OCI-LY7 (cell line): Measurements from ENCODE around the gene ELP4. TPM values are rescaled to one million over a fixed set of nuclear protein-coding genes. Genes with fewer than 3 reads are reported as not detected.

Experiments used
- BruUV-seq: library from RNA; stranded (reverse); fragments of 400-500 nt; replicated peaks from 2 replicates; lab custom pipeline; 2021; lab: Mats Ljungman, UMichigan
- CTCF ChIA-PET: fragments of 300-600 bp; sonication (Branson Sonifier 250); formaldehyde crosslinking; loops from one replicate; lab custom pipeline; 2022; ENCODE audit warnings: antibody characterized with exemption; ENCODE audit not compliant: unreplicated experiment; lab: Charles Lee
- POLR2A ChIA-PET: fragments of 300-600 bp; sonication (Branson Sonifier 250); formaldehyde crosslinking; loops from one replicate; lab custom pipeline; 2022; ENCODE audit warnings: antibody characterized with exemption; lab: Charles Lee
- DNase-seq: peaks from one replicate; pipeline ENCODE4 v3.0.0-alpha.2; 2015; ENCODE audit warnings: low spot score
- H2AFZ ChIP-seq: fragments of 200-600 bp; sonication (generic), shearing (Covaris generic); 2 replicates; pipeline ENCODE4 v1.6.1; 2014; ENCODE audit warnings: mild to moderate bottlenecking, antibody characterized with exemption, low read length, moderate library complexity
- H3K27ac ChIP-seq: fragments of 200-600 bp; sonication (generic); 2 replicates; pipeline ENCODE4 v1.5.1; 2014; ENCODE audit warnings: mixed run types, low read depth, mild to moderate bottlenecking, moderate library complexity, low read length, inconsistent platforms; ENCODE audit not compliant: poor library complexity, severe bottlenecking
- H3K36me3 ChIP-seq: fragments of 200-600 bp; sonication (generic); 2 replicates; pipeline ENCODE4 v1.6.1; 2014; ENCODE audit warnings: mild to moderate bottlenecking, antibody characterized with exemption, low read length, moderate library complexity, mixed read lengths; ENCODE audit not compliant: insufficient read depth
- H3K4me1 ChIP-seq: fragments of 200-600 bp; sonication (generic); 2 replicates; pipeline ENCODE4 v1.5.1; 2014; ENCODE audit warnings: mild to moderate bottlenecking, low read length; ENCODE audit not compliant: insufficient read depth, poor library complexity, severe bottlenecking
- H3K4me2 ChIP-seq: fragments of 200-600 bp; sonication (generic); 2 replicates; pipeline ENCODE4 v1.6.1; 2014; ENCODE audit warnings: mild to moderate bottlenecking, low read length
- H3K4me3 ChIP-seq: fragments of 200-600 bp; sonication (generic); 2 replicates; pipeline ENCODE4 v1.5.1; 2014; ENCODE audit warnings: mild to moderate bottlenecking, low read depth, low read length; ENCODE audit not compliant: poor library complexity, severe bottlenecking
- H3K79me2 ChIP-seq: fragments of 200-600 bp; sonication (generic); 2 replicates; pipeline ENCODE4 v1.6.1; 2016; ENCODE audit warnings: low read depth, mild to moderate bottlenecking, low read length, moderate library complexity, mixed read lengths; ENCODE audit not compliant: insufficient read depth
- H3K9me2 ChIP-seq: fragments of 200-600 bp; sonication (generic); 2 replicates; pipeline ENCODE4 v1.6.1; 2016; ENCODE audit warnings: mild to moderate bottlenecking, low read length, mixed read lengths; ENCODE audit not compliant: insufficient read depth
- H3K9me3 ChIP-seq: fragments of 200-600 bp; sonication (generic); 2 replicates; pipeline ENCODE4 v1.6.1; 2014; ENCODE audit warnings: mild to moderate bottlenecking, mixed run types, low read length, mixed read lengths
- H4K20me1 ChIP-seq: fragments of 200-600 bp; sonication (generic); 2 replicates; pipeline ENCODE4 v1.6.1; 2014; ENCODE audit warnings: mild to moderate bottlenecking, antibody characterized with exemption, low read length, moderate library complexity, mixed read lengths; ENCODE audit not compliant: insufficient read depth
- EZH2phosphoT487 ChIP-seq: fragments of 200-600 bp; sonication (generic); IDR thresholded peaks from 2 replicates; pipeline ENCODE4 v1.6.1; 2018; ENCODE audit warnings: low read depth, borderline replicate concordance, mild to moderate bottlenecking, mixed run types, antibody characterized with exemption, low read length, moderate library complexity, mixed read lengths
- intact Hi-C: fragments of 100-400 bp; cut with micrococcal nuclease; formaldehyde crosslinking; loops from one replicate; pipeline ENCODE4 v1.10.0; 2022; ENCODE audit not compliant: unreplicated experiment
- total RNA-seq, 2 experiments: library from RNA; depleted of rRNA in 1 of 2; stranded (reverse); fragments of >200 nt in 1 of 2; shearing (Covaris generic) in 1 of 2; gene quantifications; 2 replicates each; pipeline ENCODE4 v1.2.3, GENCODE V29; 2014 to 2022
- TF ChIP-seq, protein P1 (sequence below): fragments of 200-600 bp; sonication (generic); conservative IDR thresholded peaks from 2 replicates; pipeline ENCODE4 v1.5.1; 2014; ENCODE audit warnings: mild to moderate bottlenecking, antibody characterized with exemption, low read length, moderate library complexity, mixed read lengths

The ELP4 gene
- total RNA-seq, 2 experiments from 2014 or later, result 27.6 to 32.7 TPM

- no peaks in the 10 kb centered on the region for H3K36me3 ChIP-seq
- H3K9me3 ChIP-seq, result no peaks in the 10 kb centered on the region
- no peak overlapping the region for H3K4me2 ChIP-seq
- intact Hi-C loops, result no loop called here
- no peaks in the 10 kb centered on the region for H3K79me2 ChIP-seq
- POLR2A ChIA-PET, result no interaction called here
- no peak for DNase-seq
- H3K9me2 ChIP-seq, result no peaks in the 10 kb centered on the region
- no peaks in the 10 kb centered on the region for H3K4me1 ChIP-seq
- H3K27ac ChIP-seq, result no peak overlapping the region
- no peak overlapping the region for H2AFZ ChIP-seq
- CTCF ChIA-PET, result no interaction called here
- TF ChIP-seq, protein P1, sequence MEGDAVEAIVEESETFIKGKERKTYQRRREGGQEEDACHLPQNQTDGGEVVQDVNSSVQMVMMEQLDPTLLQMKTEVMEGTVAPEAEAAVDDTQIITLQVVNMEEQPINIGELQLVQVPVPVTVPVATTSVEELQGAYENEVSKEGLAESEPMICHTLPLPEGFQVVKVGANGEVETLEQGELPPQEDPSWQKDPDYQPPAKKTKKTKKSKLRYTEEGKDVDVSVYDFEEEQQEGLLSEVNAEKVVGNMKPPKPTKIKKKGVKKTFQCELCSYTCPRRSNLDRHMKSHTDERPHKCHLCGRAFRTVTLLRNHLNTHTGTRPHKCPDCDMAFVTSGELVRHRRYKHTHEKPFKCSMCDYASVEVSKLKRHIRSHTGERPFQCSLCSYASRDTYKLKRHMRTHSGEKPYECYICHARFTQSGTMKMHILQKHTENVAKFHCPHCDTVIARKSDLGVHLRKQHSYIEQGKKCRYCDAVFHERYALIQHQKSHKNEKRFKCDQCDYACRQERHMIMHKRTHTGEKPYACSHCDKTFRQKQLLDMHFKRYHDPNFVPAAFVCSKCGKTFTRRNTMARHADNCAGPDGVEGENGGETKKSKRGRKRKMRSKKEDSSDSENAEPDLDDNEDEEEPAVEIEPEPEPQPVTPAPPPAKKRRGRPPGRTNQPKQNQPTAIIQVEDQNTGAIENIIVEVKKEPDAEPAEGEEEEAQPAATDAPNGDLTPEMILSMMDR, result no peak
- no peak for TF ChIP-seq EZH2phosphoT487
- BruUV-seq, result no TSS peak
- no peaks in the 10 kb centered on the region for H4K20me1 ChIP-seq
- H3K4me3 ChIP-seq, result no peak overlapping the region
Measured at GRCh38 chr11:31788085-31788484, 278.5 kb downstream of the ELP4 start.

- Histone ChIP-seq H3K9me3 (no peaks in the 10 kb centered on the region), H3K9me2 (no peaks in the 10 kb centered on the region), H3K4me1 (no peaks in the 10 kb centered on the region), H2AFZ (no peak overlapping the region), H3K4me3 (no peak overlapping the region), H4K20me1 (no peaks in the 10 kb centered on the region), H3K79me2 (no peaks in the 10 kb centered on the region), H3K36me3 (no peaks in the 10 kb centered on the region), H3K27ac (no peak overlapping the region), H3K4me2 (no peak overlapping the region)
- CTCF ChIA-PET, result no interaction called here
- intact Hi-C loops, result no loop called here
- TF ChIP-seq, protein P1, result no peak
- TF ChIP-seq EZH2phosphoT487, result no peak
- POLR2A ChIA-PET, result no interaction called here
- no TSS peak for BruUV-seq
- DNase-seq, result no peak
Measured at GRCh38 chr11:31790649-31791048, 281.1 kb downstream of the ELP4 start.

- DNase-seq, result no peak
- Histone ChIP-seq H3K27ac (no peak overlapping the region), H3K4me2 (no peak overlapping the region), H3K9me2 (no peaks in the 10 kb centered on the region), H3K4me1 (no peaks in the 10 kb centered on the region), H3K4me3 (no peak overlapping the region), H3K9me3 (no peaks in the 10 kb centered on the region), H3K36me3 (no peaks in the 10 kb centered on the region), H3K79me2 (no peaks in the 10 kb centered on the region), H4K20me1 (no peaks in the 10 kb centered on the region), H2AFZ (no peak overlapping the region)
- no TSS peak for BruUV-seq
- intact Hi-C loops, result no loop called here
- ChIA-PET CTCF (no interaction called here), POLR2A (no interaction called here)
- no peak for TF ChIP-seq EZH2phosphoT487
- TF ChIP-seq, protein P1, result no peak
Measured at GRCh38 chr11:31792036-31792435, 282.5 kb downstream of the ELP4 start.
